GM12878 (cell line): Measurements from ENCODE around the gene ITGB3BP.

Source experiments
- EGR1 ChIP-seq, 2 experiments: IDR thresholded peaks; 1 replicate in 1 of 2; 2 replicates in 1 of 2; pipeline ENCODE4 v1.6.1; 2011 to 2012; ENCODE audit warnings: low read depth in 2 of 2, low read length in 2 of 2, borderline replicate concordance in 1 of 2, mild to moderate bottlenecking in 1 of 2, moderate library complexity in 1 of 2
- SIX5 ChIP-seq: IDR thresholded peaks from 2 replicates; pipeline ENCODE4 v1.6.1; 2011; ENCODE audit warnings: mild to moderate bottlenecking, low read depth, low read length, moderate library complexity; ENCODE audit not compliant: severe bottlenecking
- TF ChIP-seq, protein P1 (sequence below): IDR thresholded peaks from 2 replicates; pipeline ENCODE4 v1.6.1; 2012; ENCODE audit warnings: low read depth, low read length, improper control_type of control experiment

DNA sequence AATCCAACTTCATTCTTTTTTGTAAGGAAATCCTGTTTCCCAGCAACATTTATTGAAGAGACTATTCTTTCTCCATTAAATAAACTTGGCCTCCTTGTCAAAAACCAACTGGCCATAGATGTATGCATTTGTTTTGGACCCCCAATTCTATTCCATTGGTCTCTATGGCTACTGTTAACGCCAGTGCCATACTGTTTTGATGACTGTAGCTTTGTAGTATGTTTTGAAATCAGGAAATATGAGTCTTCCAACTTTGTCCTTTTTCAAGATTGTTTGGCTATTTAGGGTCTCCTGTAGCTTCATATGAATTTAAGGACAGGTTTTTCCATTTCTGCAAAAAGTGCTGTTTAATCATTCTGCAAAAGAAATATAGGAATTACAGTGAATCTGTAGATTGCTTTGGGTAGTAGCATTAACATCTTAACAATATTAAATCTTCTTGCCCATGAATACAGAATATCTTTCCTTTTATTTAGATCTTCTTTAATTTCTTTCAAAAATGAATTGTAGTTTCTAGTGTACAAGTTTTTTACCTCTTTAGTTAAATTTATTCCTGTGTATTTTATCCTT is 61.3 kb downstream of the ITGB3BP start:
- TF ChIP-seq, protein P1, sequence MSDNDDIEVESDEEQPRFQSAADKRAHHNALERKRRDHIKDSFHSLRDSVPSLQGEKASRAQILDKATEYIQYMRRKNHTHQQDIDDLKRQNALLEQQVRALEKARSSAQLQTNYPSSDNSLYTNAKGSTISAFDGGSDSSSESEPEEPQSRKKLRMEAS, result no peak
- TF ChIP-seq SIX5 (no peak), EGR1 (IDR thresholded peaks at IDR 0.05; ENCODE audit: borderline replicate concordance in 1 of 2, low read depth in 2 of 2, low read length in 2 of 2) (no peak)
